BJ (cell line): ENCODE results near the gene TIMM10B. TPM values are rescaled to one million over a fixed set of nuclear protein-coding genes. Genes with fewer than 3 reads are reported as not detected.

ENCODE experiments used
- CTCF ChIA-PET: fragments of 350-600 bp; formaldehyde crosslinking; extraction: SDS; loops from one replicate; lab custom pipeline; 2021; ENCODE audit warnings: antibody characterized with exemption, inconsistent platforms; lab: Yijun Ruan, JAX
- POLR2A ChIA-PET: fragments of 300-600 bp; sonication (Branson Sonifier 250); formaldehyde crosslinking; extraction: SDS; loops from one replicate; lab custom pipeline; 2021; ENCODE audit warnings: antibody characterized with exemption; lab: Charles Lee
- DNase-seq: peaks from one replicate; pipeline ENCODE4 v3.0.0-alpha.2; 2011; ENCODE audit warnings: low read depth
- H3K27me3 ChIP-seq: 2 replicates; pipeline ENCODE4 v1.6.0; 2011; ENCODE audit warnings: low read length; ENCODE audit not compliant: control insufficient read depth, insufficient read depth
- H3K36me3 ChIP-seq: 2 replicates; pipeline ENCODE4 v1.5.1; 2011; ENCODE audit warnings: low read length; ENCODE audit not compliant: control insufficient read depth, insufficient read depth
- H3K4me3 ChIP-seq: 2 replicates; pipeline ENCODE4 v1.5.1; 2011; ENCODE audit warnings: low read depth, mild to moderate bottlenecking, control low read depth, low read length
- polyA plus RNA-seq: library from polyadenylated mRNA; depleted of rRNA; stranded (reverse); fragments of >200 nt; gene quantifications from 2 replicates; pipeline ENCODE4 v1.2.3, GENCODE V29; 2011
- TF ChIP-seq, protein P1 (sequence below): IDR thresholded peaks from 2 replicates; pipeline ENCODE4 v1.5.1; 2011; ENCODE audit warnings: low read depth, mild to moderate bottlenecking, control low read depth, inconsistent platforms, low read length, moderate library complexity; ENCODE audit not compliant: insufficient read depth

Gene TIMM10B
- polyA plus RNA-seq, 1 experiment: 29.4 TPM

DNA sequence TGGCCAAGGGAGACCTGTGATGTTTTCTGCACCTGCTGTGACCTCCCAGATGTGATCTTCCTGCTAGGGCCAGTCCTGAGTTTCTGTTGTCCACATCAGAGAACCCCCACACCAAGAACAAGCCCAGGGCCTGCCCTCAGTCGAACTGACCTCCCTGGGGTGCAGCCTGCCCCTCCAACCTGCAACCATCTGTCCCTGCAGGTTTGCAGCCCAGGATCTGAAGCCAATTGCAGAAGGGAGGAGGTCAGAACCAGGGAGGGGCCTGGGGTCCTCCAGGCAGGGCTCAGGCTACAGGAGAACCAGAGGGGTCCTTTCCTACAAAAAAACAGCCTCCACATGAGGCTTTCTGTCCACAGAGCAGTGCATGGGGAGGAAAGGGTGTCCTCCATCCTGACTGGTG lies 8.4 kb upstream of the TIMM10B start:
- ChIA-PET CTCF (interaction anchor here (1.3 to 1.4 kb wide), 4 partner anchors 10 to 146 kb away, joined by 3 to 5 read pairs (median 4); partner anchors contain the start of gene TPP1), POLR2A (no interaction called here)
- Histone ChIP-seq H3K4me3 (peak overlapping the region; percentile 85), H3K36me3 (peaks cover 10% of the 10 kb centered on the region), H3K27me3 (no peaks in the 10 kb centered on the region)
- no peak for DNase-seq
- TF ChIP-seq, protein P1, sequence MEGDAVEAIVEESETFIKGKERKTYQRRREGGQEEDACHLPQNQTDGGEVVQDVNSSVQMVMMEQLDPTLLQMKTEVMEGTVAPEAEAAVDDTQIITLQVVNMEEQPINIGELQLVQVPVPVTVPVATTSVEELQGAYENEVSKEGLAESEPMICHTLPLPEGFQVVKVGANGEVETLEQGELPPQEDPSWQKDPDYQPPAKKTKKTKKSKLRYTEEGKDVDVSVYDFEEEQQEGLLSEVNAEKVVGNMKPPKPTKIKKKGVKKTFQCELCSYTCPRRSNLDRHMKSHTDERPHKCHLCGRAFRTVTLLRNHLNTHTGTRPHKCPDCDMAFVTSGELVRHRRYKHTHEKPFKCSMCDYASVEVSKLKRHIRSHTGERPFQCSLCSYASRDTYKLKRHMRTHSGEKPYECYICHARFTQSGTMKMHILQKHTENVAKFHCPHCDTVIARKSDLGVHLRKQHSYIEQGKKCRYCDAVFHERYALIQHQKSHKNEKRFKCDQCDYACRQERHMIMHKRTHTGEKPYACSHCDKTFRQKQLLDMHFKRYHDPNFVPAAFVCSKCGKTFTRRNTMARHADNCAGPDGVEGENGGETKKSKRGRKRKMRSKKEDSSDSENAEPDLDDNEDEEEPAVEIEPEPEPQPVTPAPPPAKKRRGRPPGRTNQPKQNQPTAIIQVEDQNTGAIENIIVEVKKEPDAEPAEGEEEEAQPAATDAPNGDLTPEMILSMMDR: no peak

GRCh38 chr11:6473451-6474412 lies 7.6 kb upstream of the TIMM10B start, which contains the start of gene TRIM3:
Gene TRIM3, minus strand, starts transcription at chr11:6473941. Its CDS starts 8,246 bp downstream, at chr11:6465695.
- DNase-seq: peak; percentile 44
- H3K36me3 ChIP-seq: peaks cover 17% of the 10 kb centered on the region
- CTCF ChIA-PET: interaction anchor here (0.7 to 1.4 kb wide), 5 partner anchors 9 to 145 kb away, joined by 3 to 5 read pairs (median 3); partner anchors contain the start of gene TPP1
- H3K4me3 ChIP-seq: peak within 1 kb of the TSS; percentile 85
- POLR2A ChIA-PET: no interaction called here
- TF ChIP-seq, protein P1: peak; percentile 67
- H3K27me3 ChIP-seq: no peaks in the 10 kb centered on the region

GRCh38 chr11:6474413-6474792 lies 6.9 kb upstream of the TIMM10B start:
- ChIA-PET CTCF (interaction anchor here (1.2 to 1.4 kb wide), 2 partner anchors 9 to 144 kb away, joined by 3 read pairs; partner anchors contain the start of gene TPP1), POLR2A (no interaction called here)
- peaks cover 21% of the 10 kb centered on the region for H3K36me3 ChIP-seq
- H3K27me3 ChIP-seq: no peaks in the 10 kb centered on the region
- H3K4me3 ChIP-seq: peak overlapping the region; percentile 56
- DNase-seq: no peak
- TF ChIP-seq, protein P1: no peak

DNA sequence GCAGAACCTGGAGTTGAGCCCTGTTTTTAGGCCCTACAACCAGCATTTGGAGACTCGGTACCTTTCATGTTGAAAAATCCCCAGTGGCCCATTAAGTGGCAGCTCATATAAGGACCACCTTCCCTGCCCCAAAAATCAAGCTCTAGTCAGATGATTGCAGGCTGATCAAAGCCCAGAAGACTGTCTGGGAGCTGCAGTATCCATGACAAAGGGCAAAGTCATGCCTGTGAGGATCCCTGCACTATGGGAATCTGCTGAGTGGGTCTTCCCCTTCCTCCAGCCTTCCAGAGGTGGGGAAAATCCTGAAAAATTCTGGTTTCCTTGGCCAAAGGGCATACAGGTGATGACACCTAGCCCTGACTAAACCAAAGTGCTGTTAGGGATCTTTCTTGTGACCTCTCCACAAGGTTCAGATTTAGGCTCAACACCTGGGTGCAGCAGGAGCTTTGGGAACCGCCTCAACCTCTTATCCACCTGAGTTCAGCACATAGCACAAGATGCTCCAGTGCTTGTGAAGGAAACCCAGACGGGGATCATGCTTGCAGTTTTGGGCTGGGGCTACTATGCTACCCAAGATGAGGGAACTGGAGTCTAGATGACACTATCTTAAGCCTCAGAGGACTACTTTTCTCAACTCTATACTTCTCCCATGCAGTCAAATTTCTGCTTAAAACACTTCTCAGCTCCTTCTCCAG lies 6.3 kb upstream of the TIMM10B start:
- ChIA-PET POLR2A (no interaction called here), CTCF (interaction anchor here (1.2 to 1.3 kb wide), 3 partner anchors 8 to 56 kb away, joined by 3 to 5 read pairs (median 3); no protein-coding TSS in a partner anchor)
- Histone ChIP-seq H3K27me3 (no peaks in the 10 kb centered on the region), H3K4me3 (no peak overlapping the region), H3K36me3 (peaks cover 21% of the 10 kb centered on the region)
- no peak for DNase-seq
- TF ChIP-seq, protein P1: no peak
